T-cell (primary cell): ENCODE measurements around the gene CRYBA1. TPM values are rescaled to one million over a fixed set of nuclear protein-coding genes. Genes with fewer than 3 reads are reported as not detected.

Experiments
- ATAC-seq, 4 experiments: fragments of 200-7000 bp in 3 of 4; fragments of 150-1000 bp in 1 of 4; cut with Tn5 transposase; replicated peaks in 1 of 4; 1 replicate in 3 of 4; 2 replicates in 1 of 4; pipeline ENCODE4 v1.10.0; 2021; ENCODE audit warnings: moderate library complexity in 3 of 4, mild to moderate bottlenecking in 2 of 4, moderate number of reproducible peaks in 1 of 4
- CTCF ChIA-PET, 2 donors: fragments of 300-600 bp; sonication (Branson Sonifier 250); formaldehyde crosslinking; loops; one replicate each; lab custom pipeline; 2022; ENCODE audit warnings: antibody characterized with exemption in 2 of 2; lab: Charles Lee
- POLR2A ChIA-PET, 2 donors: fragments of 300-600 bp; sonication (Branson Sonifier 250); formaldehyde crosslinking; loops; one replicate each; lab custom pipeline; 2022; ENCODE audit warnings: antibody characterized with exemption in 2 of 2; lab: Charles Lee
- DNase-seq, 35 experiments: peaks; one replicate each; pipeline versions ENCODE4 v3.0.0 to v3.0.0-alpha.2; 2013 to 2023
- H3K27ac ChIP-seq: one replicate; pipeline ENCODE4 v1.5.1; 2013; ENCODE audit warnings: low read length
- H3K27me3 ChIP-seq, 2 experiments: replicated peaks in 1 of 2; 1 replicate in 1 of 2; 2 replicates in 1 of 2; pipeline versions ENCODE4 v1.6.1 to v1.7.0; 2013; ENCODE audit warnings: low read length in 1 of 2, mixed read lengths in 1 of 2; ENCODE audit not compliant: control insufficient read depth in 2 of 2, insufficient read depth in 2 of 2; ENCODE audit errors: extremely low read depth in 1 of 2
- H3K36me3 ChIP-seq, 2 donors: 1 replicate in 1 of 2; 2 replicates in 1 of 2; pipeline versions ENCODE4 v1.6.1 to v1.7.0; 2013; ENCODE audit warnings: low read length in 1 of 2; ENCODE audit not compliant: control insufficient read depth in 2 of 2, insufficient read depth in 1 of 2; ENCODE audit errors: extremely low read depth in 1 of 2
- H3K4me1 ChIP-seq, 2 experiments: 1 replicate in 1 of 2; 2 replicates in 1 of 2; pipeline versions ENCODE4 v1.6.1 to v1.7.0; 2013; ENCODE audit warnings: low read length in 2 of 2, mixed read lengths in 1 of 2; ENCODE audit not compliant: insufficient read depth in 2 of 2, control insufficient read depth in 1 of 2; ENCODE audit errors: extremely low read depth in 1 of 2
- H3K4me3 ChIP-seq, 2 donors: 1 replicate in 1 of 2; 2 replicates in 1 of 2; pipeline versions ENCODE4 v1.5.1 to v1.7.0; 2013; ENCODE audit warnings: mild to moderate bottlenecking in 2 of 2, low read length in 1 of 2, moderate library complexity in 1 of 2; ENCODE audit not compliant: control insufficient read depth in 1 of 2; ENCODE audit errors: extremely low read depth in 1 of 2
- H3K9me3 ChIP-seq: 2 replicates; pipeline ENCODE4 v1.7.0; 2013
- H3K27ac Mint-ChIP-seq, 2 donors: one replicate each; pipeline ENCODE4 v1.8.0; 2020 to 2021; ENCODE audit warnings: mild to moderate bottlenecking in 2 of 2, mixed read lengths in 2 of 2
- H3K27me3 Mint-ChIP-seq, 2 donors: one replicate each; pipeline ENCODE4 v1.8.0; 2021 to 2022; ENCODE audit warnings: mixed read lengths in 2 of 2
- H3K36me3 Mint-ChIP-seq: one replicate; pipeline ENCODE4 v1.8.0; 2021; ENCODE audit warnings: mixed read lengths
- H3K4me1 Mint-ChIP-seq, 3 donors: one replicate each; pipeline ENCODE4 v1.8.0; 2020 to 2022; ENCODE audit warnings: mixed read lengths in 3 of 3, mild to moderate bottlenecking in 1 of 3
- H3K4me3 Mint-ChIP-seq, 3 donors: one replicate each; pipeline ENCODE4 v1.8.0; 2020 to 2022; ENCODE audit warnings: mild to moderate bottlenecking in 3 of 3, mixed read lengths in 3 of 3, moderate library complexity in 3 of 3
- H3K9me3 Mint-ChIP-seq, 3 donors: one replicate each; pipeline ENCODE4 v1.8.0; 2020 to 2022; ENCODE audit warnings: mixed read lengths in 3 of 3
- WGBS: methylation state at CpG from one replicate; pipeline ENCODE4 v1.1.5; 2013; ENCODE audit warnings: missing lambda C conversion rate; ENCODE audit not compliant: insufficient coverage; 5-methylcytosine and 5-hydroxymethylcytosine counted together
- total RNA-seq, 35 experiments: library from RNA in 6 of 35; stranded (reverse) in 6 of 35; fragments of 120-200 nt in 1 of 35; gene quantifications; one replicate each; pipeline versions ENCODE4 v1.2.1 to v1.2.4 and lab custom pipeline; 2013 to 2026

The CRYBA1 gene
- total RNA-seq, 5 donors from 2014 or later (not counting 1 experiment from before 2014, with no cell fraction given): not detected

DNA sequence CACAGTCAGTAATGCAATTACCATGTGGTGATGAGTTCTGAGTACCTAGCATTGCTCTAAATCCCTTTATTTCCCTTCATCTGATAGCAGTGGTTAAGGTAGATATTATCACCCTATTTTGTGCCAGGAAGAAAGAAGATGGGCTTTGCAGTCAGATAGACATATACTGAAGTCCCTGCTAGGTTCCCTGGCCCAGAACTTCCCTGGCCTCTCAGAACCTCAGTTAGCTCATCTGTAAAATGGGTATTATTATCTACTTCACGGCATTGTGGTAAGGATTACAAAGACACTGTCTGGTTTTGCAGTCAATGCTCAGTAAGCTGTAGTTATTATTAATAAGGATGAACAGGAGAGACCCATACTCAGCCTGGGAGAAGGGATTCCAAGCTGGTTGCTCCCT, 4.6 kb upstream of the CRYBA1 start:
- WGBS: no CpG with 5 or more reads among the region's 1 CpG
- no peaks in the 10 kb centered on the region for H3K27me3 Mint-ChIP-seq
- H3K4me3 ChIP-seq: no peak overlapping the region
- POLR2A ChIA-PET: no interaction called here
- H3K9me3 Mint-ChIP-seq: no peaks in the 10 kb centered on the region
- no peak overlapping the region for H3K27ac Mint-ChIP-seq
- no peak for DNase-seq
- CTCF ChIA-PET: no interaction called here
- H3K4me1 ChIP-seq: no peaks in the 10 kb centered on the region
- peaks cover 0 to 2% (median 2%) of the 10 kb centered on the region in 3 donors for H3K4me1 Mint-ChIP-seq
- no peaks in the 10 kb centered on the region for H3K36me3 Mint-ChIP-seq
- no peaks in the 10 kb centered on the region for H3K27me3 ChIP-seq
- no peak overlapping the region for H3K27ac ChIP-seq
- ATAC-seq: no peak
- H3K36me3 ChIP-seq: no peaks in the 10 kb centered on the region
- H3K9me3 ChIP-seq: no peaks in the 10 kb centered on the region
- H3K4me3 Mint-ChIP-seq: no peak overlapping the region

DNA sequence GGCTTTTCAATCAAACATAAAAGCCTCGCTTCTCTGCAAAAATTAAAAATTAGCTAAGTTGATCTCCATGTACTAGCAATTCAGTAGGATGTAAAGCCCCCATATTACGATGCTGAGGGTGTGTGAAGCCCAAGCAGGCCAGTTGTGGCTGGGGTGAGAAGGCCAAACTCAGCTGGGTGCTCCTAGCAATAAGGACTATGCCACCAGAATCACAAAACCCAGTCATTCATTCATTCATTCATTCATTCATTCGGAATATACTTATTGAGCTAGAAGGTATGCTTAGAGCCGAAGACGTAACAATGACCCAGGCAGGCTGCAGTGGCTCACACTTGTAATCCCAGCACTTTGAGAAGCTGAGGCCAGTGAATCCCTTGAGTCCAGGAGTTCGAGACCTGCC, 3.9 kb upstream of the CRYBA1 start:
- Mint-ChIP-seq H3K9me3 (no peaks in the 10 kb centered on the region), H3K4me1 (peaks cover 0 to 2% (median 2%) of the 10 kb centered on the region in 3 donors), H3K27ac (no peak overlapping the region), H3K4me3 (no peak overlapping the region), H3K27me3 (no peaks in the 10 kb centered on the region), H3K36me3 (no peaks in the 10 kb centered on the region)
- no peak for DNase-seq
- Histone ChIP-seq H3K36me3 (no peaks in the 10 kb centered on the region), H3K9me3 (no peaks in the 10 kb centered on the region), H3K27me3 (no peaks in the 10 kb centered on the region), H3K4me1 (no peaks in the 10 kb centered on the region), H3K27ac (no peak overlapping the region), H3K4me3 (no peak overlapping the region)
- ChIA-PET POLR2A (no interaction called here), CTCF (interaction anchor here (0.6 to 0.9 kb wide), 2 partner anchors 119 to 623 kb away, joined by 3 to 5 read pairs; no protein-coding TSS in a partner anchor)
- WGBS: 100% methylated on average over 2 of the region's 6 CpGs
- no peak for ATAC-seq

DNA sequence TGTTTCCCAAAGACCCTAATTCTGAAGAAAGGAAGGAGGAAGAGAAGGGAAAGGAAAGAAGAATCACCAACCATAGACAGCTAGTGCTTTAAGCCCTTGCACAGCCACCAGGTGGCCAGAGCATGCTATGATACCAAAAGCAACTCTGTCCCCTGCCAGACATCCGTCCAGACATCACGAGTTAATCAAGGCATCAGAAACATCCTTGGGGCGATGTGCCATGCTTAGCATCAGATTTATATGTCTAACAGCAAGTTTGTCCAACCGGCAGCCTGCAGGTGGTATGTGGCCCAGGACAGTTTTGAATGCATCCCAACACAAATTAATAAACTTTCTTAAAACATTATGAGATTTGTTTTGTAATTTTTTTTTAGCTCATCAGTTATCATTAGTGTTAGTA, 2.9 kb upstream of the CRYBA1 start:
- Histone ChIP-seq H3K27me3 (no peaks in the 10 kb centered on the region), H3K4me1 (no peaks in the 10 kb centered on the region), H3K9me3 (no peaks in the 10 kb centered on the region), H3K36me3 (no peaks in the 10 kb centered on the region), H3K4me3 (no peak overlapping the region), H3K27ac (no peak overlapping the region)
- DNase-seq: peak in 1 of 35 experiments; percentile 15
- Mint-ChIP-seq H3K27ac (no peak overlapping the region), H3K9me3 (no peaks in the 10 kb centered on the region), H3K36me3 (no peaks in the 10 kb centered on the region), H3K4me1 (peaks cover 0 to 2% (median 2%) of the 10 kb centered on the region in 3 donors), H3K27me3 (no peaks in the 10 kb centered on the region), H3K4me3 (no peak overlapping the region)
- WGBS: 64% methylated on average over 3 of the region's 4 CpGs
- ChIA-PET POLR2A (no interaction called here), CTCF (interaction anchor here in 1 of 2 donors (0.7 to 0.9 kb wide), 2 partner anchors 13 to 120 kb away, joined by 5 read pairs; no protein-coding TSS in a partner anchor)
- ATAC-seq: peak in 1 of 4 experiments; percentile 32

DNA sequence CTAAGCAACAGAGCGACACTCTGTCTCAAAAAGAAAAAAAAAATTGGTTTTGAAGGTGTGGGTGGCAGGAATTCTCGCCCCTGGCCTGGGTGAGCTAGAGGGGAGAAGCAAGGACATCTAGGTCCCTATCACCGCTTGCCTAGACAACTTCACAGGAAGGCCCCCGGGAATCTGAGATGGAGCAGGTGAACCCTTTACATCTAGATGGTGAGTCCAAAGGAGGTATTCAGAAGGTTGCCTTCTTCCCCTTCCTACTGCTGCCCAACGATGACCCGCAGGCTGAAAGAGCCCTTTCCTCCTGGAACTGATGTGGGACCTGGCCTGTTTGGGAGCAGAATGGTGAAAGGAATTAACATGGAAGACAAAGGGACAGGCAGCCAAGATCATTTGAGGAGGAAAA, 1.3 kb upstream of the CRYBA1 start:
- Histone ChIP-seq H3K36me3 (no peaks in the 10 kb centered on the region), H3K27ac (no peak overlapping the region), H3K27me3 (no peaks in the 10 kb centered on the region), H3K4me1 (no peaks in the 10 kb centered on the region), H3K9me3 (no peaks in the 10 kb centered on the region), H3K4me3 (no peak overlapping the region)
- DNase-seq (no peak), ATAC-seq (no peak)
- no CpG with 5 or more reads among the region's 6 CpGs for WGBS
- no peaks in the 10 kb centered on the region for H3K27me3 Mint-ChIP-seq
- H3K36me3 Mint-ChIP-seq: no peaks in the 10 kb centered on the region
- H3K9me3 Mint-ChIP-seq: no peaks in the 10 kb centered on the region
- POLR2A ChIA-PET: no interaction called here
- no peak overlapping the region for H3K4me3 Mint-ChIP-seq
- CTCF ChIA-PET: no interaction called here
- no peak overlapping the region for H3K27ac Mint-ChIP-seq
- peaks cover 0 to 2% (median 0%) of the 10 kb centered on the region in 3 donors for H3K4me1 Mint-ChIP-seq

DNA sequence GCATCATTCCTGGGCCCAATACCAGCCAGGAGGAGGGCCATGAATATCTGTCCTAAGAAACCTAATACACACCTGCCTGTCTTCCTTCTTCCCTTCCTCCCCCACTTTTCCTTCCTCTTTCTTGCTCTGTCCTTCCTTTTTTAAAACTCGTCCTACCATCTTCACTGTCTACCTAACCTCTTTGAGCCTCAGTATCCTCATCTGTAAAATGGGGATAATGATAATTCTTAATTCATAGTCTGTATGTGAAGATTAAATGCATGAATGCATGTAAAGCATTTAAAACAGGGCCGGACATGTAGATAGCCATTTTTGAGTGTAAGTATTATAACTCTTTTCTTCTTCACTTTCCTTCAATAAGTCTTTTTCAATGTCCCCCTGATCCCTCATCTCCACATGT, 560 bp downstream of the CRYBA1 start:
- Mint-ChIP-seq H3K27me3 (no peaks in the 10 kb centered on the region), H3K4me1 (no peaks in the 10 kb centered on the region), H3K36me3 (no peaks in the 10 kb centered on the region), H3K4me3 (no peak overlapping the region), H3K27ac (no peak overlapping the region), H3K9me3 (no peaks in the 10 kb centered on the region)
- Histone ChIP-seq H3K36me3 (no peaks in the 10 kb centered on the region), H3K4me3 (no peak overlapping the region), H3K27me3 (no peaks in the 10 kb centered on the region), H3K4me1 (no peaks in the 10 kb centered on the region), H3K27ac (no peak overlapping the region), H3K9me3 (no peaks in the 10 kb centered on the region)
- WGBS: no CpG with 5 or more reads among the region's 2 CpGs
- ChIA-PET POLR2A (no interaction called here), CTCF (no interaction called here)
- ATAC-seq (no peak), DNase-seq (no peak)

DNA sequence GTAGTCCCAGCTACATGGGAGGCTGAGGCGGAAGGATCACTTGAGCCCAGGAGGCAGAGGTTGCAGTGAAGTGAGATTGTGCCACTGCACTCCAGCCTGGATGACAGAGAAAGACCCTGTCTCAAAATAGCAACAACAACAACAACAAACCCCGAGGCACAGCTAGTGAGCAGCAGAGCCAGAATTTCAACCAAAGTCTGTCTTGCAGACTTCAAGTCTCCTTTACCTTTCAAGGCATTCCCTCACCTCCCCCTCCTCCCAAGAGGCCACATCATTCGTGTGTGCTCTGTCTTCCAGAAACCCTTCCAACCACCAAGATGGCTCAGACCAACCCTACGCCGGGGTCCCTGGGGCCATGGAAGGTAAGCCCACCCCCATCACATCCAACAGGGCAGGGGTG, 2.2 kb downstream of the CRYBA1 start:
- no peaks in the 10 kb centered on the region for H3K4me1 ChIP-seq
- ATAC-seq (no peak), DNase-seq (no peak)
- H3K27me3 Mint-ChIP-seq: no peaks in the 10 kb centered on the region
- H3K9me3 ChIP-seq: no peaks in the 10 kb centered on the region
- peaks cover 0 to under 1% of the 10 kb centered on the region in 2 donors for H3K36me3 ChIP-seq
- no peaks in the 10 kb centered on the region for H3K36me3 Mint-ChIP-seq
- no peak overlapping the region for H3K4me3 Mint-ChIP-seq
- H3K27ac ChIP-seq: no peak overlapping the region
- ChIA-PET CTCF (interaction anchor here in 1 of 2 donors (1.2 kb wide), 1 partner anchor 42 kb away, joined by 3 read pairs; no protein-coding TSS in a partner anchor), POLR2A (no interaction called here)
- H3K4me1 Mint-ChIP-seq: peaks cover 0 to 6% (median 0%) of the 10 kb centered on the region in 3 donors
- no peaks in the 10 kb centered on the region for H3K9me3 Mint-ChIP-seq
- H3K27me3 ChIP-seq: no peaks in the 10 kb centered on the region
- H3K4me3 ChIP-seq: no peak overlapping the region
- no peak overlapping the region for H3K27ac Mint-ChIP-seq
- WGBS: 95% methylated on average over 3 of the region's 5 CpGs
